Astrocyte of the spinal cord (primary cell): ENCODE results near the gene BFAR.
"Not testable (repeated sequence)": the region's sequence is repeated elsewhere in the genome, so short reads cannot be mapped to it uniquely, and the experiment has no call there.

Source experiments
- DNase-seq: peaks from one replicate; pipeline ENCODE4 v3.0.0; 2011; ENCODE audit warnings: low read depth, low spot score
- H3K4me3 ChIP-seq: 2 replicates; pipeline ENCODE4 v1.5.1; 2011; ENCODE audit warnings: low read depth, mild to moderate bottlenecking, low read length, moderate library complexity
- in situ Hi-C: cut with HindIII; loops from 2 replicates; pipeline ENCODE4 v1.10.0; 2017; ENCODE audit warnings: low sequenced_read_pairs
- TF ChIP-seq, protein P1 (sequence below): IDR thresholded peaks from 2 replicates; pipeline ENCODE4 v1.5.1; 2012; ENCODE audit warnings: low read depth, mild to moderate bottlenecking, low read length, inconsistent platforms

Gene BFAR

DNA sequence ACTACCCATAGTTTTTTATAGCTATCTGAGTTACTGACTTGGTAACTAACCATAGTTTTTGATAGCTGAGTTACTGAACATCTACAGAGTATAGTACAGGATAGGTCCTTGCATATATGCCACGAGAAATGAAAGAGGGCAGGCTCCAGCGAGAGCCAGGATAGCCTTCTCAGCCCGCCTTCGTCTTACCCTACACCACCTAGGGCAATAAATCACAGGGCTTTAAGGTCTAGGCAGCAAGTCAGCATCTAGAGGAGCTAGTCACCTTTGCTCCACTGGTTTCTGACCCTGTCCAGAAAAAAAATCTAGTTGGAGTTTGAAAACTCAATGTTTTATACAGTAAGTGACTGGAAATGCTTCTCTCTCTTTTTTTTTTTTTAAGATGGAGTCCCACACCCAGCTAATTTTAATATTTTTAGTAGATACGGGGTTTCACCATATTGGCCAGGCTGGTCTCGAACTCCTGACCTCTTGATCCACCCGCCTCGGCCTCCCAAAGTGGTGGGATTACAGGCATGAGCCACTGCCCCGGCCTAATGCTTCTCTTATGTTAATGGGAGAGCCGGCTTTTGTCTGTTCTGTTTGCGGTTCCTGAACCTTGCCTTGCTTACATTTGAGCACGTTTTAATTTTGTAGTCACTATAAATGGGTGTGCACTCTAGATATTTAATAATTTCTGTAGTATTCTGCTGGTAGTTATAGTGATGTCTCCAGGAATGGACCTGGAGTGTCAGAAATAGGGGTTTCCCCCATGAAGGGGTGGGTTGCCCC lies 2.8 kb downstream of the BFAR start:
- in situ Hi-C loops, result no loop called here
- DNase-seq, result no peak
- no peak overlapping the region for H3K4me3 ChIP-seq
- TF ChIP-seq, protein P1, sequence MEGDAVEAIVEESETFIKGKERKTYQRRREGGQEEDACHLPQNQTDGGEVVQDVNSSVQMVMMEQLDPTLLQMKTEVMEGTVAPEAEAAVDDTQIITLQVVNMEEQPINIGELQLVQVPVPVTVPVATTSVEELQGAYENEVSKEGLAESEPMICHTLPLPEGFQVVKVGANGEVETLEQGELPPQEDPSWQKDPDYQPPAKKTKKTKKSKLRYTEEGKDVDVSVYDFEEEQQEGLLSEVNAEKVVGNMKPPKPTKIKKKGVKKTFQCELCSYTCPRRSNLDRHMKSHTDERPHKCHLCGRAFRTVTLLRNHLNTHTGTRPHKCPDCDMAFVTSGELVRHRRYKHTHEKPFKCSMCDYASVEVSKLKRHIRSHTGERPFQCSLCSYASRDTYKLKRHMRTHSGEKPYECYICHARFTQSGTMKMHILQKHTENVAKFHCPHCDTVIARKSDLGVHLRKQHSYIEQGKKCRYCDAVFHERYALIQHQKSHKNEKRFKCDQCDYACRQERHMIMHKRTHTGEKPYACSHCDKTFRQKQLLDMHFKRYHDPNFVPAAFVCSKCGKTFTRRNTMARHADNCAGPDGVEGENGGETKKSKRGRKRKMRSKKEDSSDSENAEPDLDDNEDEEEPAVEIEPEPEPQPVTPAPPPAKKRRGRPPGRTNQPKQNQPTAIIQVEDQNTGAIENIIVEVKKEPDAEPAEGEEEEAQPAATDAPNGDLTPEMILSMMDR, result no peak

DNA sequence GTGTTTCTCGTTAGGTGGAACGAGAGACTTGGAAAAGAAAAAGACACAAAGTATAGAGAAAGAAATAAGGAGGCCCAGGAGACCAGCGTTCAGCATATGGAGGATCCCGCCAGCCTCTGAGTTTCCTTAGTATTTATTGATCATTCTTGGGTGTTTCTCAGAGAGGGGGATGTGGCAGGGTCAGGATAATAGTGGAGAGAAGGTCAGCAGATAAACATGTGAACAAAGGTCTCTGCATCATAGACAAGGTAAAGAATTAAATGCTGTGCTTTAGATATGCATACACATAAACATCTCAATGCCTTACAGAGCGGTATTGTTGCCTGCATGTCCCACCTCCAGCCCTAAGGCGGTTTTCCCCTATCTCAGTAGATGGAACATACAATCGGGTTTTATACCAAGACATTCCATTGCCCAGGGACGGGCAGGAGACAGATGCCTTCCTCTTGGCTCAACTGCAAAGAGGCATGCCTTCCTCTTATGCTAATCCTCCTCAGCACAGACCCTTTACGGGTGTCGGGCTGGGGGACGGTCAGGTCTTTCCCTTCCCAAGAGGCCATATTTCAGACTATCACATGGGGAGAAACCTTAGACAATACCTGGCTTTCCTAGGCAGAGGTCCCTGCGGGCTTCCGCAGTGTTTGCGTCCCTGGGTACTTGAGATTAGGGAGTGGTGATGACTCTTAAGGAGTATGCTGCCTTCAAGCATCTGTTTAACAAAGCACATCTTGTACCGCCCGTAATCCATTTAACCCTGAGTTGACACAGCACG lies 3.6 kb downstream of the BFAR start:
- in situ Hi-C loops, DNase-seq, H3K4me3 ChIP-seq: not testable (repeated sequence)

DNA sequence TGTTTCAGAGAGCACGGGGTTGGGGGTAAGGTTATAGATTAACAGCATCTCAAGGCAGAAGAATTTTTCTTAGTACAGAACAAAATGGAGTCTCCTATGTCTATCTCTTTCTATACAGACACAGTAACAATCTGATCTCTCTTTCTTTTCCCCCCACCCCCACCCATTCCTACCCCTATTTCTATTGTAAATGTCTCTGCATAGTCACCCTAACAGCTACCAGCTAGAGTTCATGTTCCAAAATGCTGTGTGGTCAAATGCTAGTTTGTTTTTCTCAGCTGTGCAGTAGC lies 4.1 kb downstream of the BFAR start:
- DNase-seq, in situ Hi-C loops, H3K4me3 ChIP-seq: not testable (repeated sequence)

DNA sequence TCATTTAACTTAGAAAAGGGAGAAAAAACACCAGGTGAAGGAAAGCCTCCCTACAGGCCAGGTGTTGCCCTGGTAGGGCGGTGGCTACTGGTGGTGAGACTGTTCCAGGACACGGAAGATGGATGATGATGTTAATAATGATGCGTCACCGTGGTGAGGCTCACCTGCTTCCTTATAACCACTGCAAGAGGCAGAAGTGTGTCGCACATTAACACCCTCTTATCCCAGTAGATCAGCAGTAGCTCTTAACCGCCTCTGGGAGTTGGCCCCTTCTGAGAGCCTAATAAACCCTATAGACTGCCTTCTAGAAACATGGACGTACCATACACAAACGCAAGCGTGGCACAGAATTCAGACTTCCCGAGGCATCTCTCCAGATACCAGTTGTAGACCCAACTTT lies 7.8 kb downstream of the BFAR start:
- no peak overlapping the region for H3K4me3 ChIP-seq
- in situ Hi-C loops, result no loop called here
- TF ChIP-seq, protein P1, result no peak
- no peak for DNase-seq

DNA sequence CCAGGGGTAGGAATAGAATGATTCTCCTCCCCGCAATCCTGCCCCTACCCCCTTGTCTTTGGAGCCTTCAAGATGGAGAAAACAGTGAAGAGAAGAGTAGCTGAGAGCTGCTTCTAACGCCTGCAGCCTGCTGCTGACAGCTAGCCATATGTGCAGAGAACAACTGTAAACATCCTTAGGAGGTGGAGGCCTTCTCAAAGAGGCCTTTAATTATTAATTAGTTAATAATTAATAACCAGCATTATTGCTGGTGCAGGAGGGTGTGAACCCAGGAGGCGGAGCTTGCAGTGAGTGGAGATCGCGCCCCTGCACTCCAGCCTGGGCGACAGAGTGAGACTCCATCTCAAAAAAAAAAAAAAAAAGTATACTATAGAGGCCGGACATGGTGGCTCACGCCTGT lies 8.5 kb downstream of the BFAR start:
- no peak for DNase-seq
- no peak overlapping the region for H3K4me3 ChIP-seq
- in situ Hi-C loops, result no loop called here
- TF ChIP-seq, protein P1, result no peak

DNA sequence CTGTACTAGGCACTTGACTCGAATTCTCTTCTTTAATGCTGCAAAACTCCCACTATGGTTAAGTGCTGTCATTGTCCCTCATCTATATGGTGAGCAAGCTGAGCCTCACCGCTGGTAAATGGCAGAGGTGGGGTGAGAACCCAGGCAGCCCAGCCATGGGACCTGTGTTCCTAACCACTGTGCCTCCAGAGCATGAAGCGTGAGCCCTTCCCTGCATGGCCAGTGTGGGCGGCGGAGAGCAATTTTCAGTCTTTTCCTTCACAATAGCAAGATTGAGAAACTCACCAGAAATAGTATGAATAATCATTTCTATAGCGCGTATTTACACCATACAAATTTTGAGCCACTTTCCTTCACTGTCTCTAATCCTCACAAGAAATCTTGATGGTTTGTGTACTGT lies 9.2 kb downstream of the BFAR start:
- H3K4me3 ChIP-seq, result no peak overlapping the region
- no peak for DNase-seq
- in situ Hi-C loops, result no loop called here
- TF ChIP-seq, protein P1, result no peak

DNA sequence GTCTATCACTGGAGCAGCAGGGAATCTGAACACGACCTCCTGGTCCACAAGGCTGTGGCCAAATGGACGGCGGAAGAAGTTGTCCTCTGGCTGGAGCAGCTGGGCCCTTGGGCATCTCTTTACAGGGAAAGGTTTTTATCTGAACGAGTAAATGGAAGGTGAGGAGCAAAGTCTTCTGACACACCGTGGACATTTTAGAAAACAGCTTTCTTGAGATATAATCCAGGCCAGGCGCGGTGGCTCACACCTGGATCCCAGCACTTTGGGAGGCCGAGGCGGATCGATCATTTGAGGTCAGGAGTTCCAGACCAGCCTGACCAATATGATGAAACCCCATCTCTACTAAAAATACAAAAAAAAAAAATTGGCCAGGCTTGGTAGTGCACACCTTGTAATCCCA lies 17.1 kb downstream of the BFAR start:
- TF ChIP-seq, protein P1, result no peak
- H3K4me3 ChIP-seq, result no peak overlapping the region
- DNase-seq, result no peak
- in situ Hi-C loops, result no loop called here
